ENCODE results near the gene UNC50.
"Not testable (repeated sequence)": the region's sequence is repeated elsewhere in the genome, so short reads cannot be mapped to it uniquely, and the experiment has no call there.

The UNC50 gene

GRCh38 chr2:98576666-98577312 is 31.6 kb upstream of the UNC50 start:
- no peak for DNase-seq (ENCODE audit: low read depth in 2 of 2)

GRCh38 chr2:98577313-98577712 is 31.1 kb upstream of the UNC50 start:
- DNase-seq (ENCODE audit: low read depth in 2 of 2): no peak

GRCh38 chr2:98578231-98578630 is 30.2 kb upstream of the UNC50 start:
- DNase-seq (ENCODE audit: low read depth in 2 of 2): no peak

GRCh38 chr2:98579926-98580325 is 28.5 kb upstream of the UNC50 start:
- DNase-seq (ENCODE audit: low read depth in 2 of 2): no peak

GRCh38 chr2:98580656-98581284 is 27.6 kb upstream of the UNC50 start:
- DNase-seq (ENCODE audit: low read depth in 2 of 2): no peak

- DNase-seq (ENCODE audit: low read depth in 2 of 2): no peak
Measured at GRCh38 chr2:98582523-98582922, 25.9 kb upstream of the UNC50 start.

- no peak for DNase-seq (ENCODE audit: low read depth in 2 of 2)
Measured at GRCh38 chr2:98583276-98583675, 25.1 kb upstream of the UNC50 start.

GRCh38 chr2:98583816-98584618 is 24.4 kb upstream of the UNC50 start:
- no peak for DNase-seq (ENCODE audit: low read depth in 2 of 2)

GRCh38 chr2:98585386-98585785 is 23.0 kb upstream of the UNC50 start:
- no peak for DNase-seq (ENCODE audit: low read depth in 2 of 2)

GRCh38 chr2:98586551-98587140 is 21.7 kb upstream of the UNC50 start:
- DNase-seq (ENCODE audit: low read depth in 2 of 2): no peak

GRCh38 chr2:98588880-98589431 is 19.4 kb upstream of the UNC50 start:
- no peak for DNase-seq (ENCODE audit: low read depth in 2 of 2)

GRCh38 chr2:98589489-98589888 is 18.9 kb upstream of the UNC50 start:
- DNase-seq (ENCODE audit: low read depth in 2 of 2): no peak

- DNase-seq (ENCODE audit: low read depth in 2 of 2): no peak
Measured at GRCh38 chr2:98592565-98592964, 15.8 kb upstream of the UNC50 start.

- not testable (repeated sequence) for DNase-seq (ENCODE audit: low read depth in 2 of 2)
Measured at GRCh38 chr2:98594665-98595064, 13.7 kb upstream of the UNC50 start.

- no peak for DNase-seq (ENCODE audit: low read depth in 2 of 2)
Measured at GRCh38 chr2:98598781-98599428, 9.5 kb upstream of the UNC50 start.

GRCh38 chr2:98601532-98602132 is 6.8 kb upstream of the UNC50 start:
- DNase-seq (ENCODE audit: low read depth in 2 of 2): no peak

- DNase-seq (ENCODE audit: low read depth in 2 of 2): no peak
Measured at GRCh38 chr2:98604547-98604946, 3.8 kb upstream of the UNC50 start.

GRCh38 chr2:98605076-98605475 is 3.3 kb upstream of the UNC50 start:
- no peak for DNase-seq (ENCODE audit: low read depth in 2 of 2)

- no peak for DNase-seq (ENCODE audit: low read depth in 2 of 2)
Measured at GRCh38 chr2:98606431-98606830, 2.0 kb upstream of the UNC50 start.

GRCh38 chr2:98607104-98607503 is 1.3 kb upstream of the UNC50 start:
- no peak for DNase-seq (ENCODE audit: low read depth in 2 of 2)

- no peak for DNase-seq (ENCODE audit: low read depth in 2 of 2)
Measured at GRCh38 chr2:98607741-98608115, 661 bp upstream of the UNC50 start.

Measured in stimulated activated CD4-positive, alpha-beta T cell treated with anti-CD3 and anti-CD28 coated beads, Interleukin-1b, Interleukin-23, amount 100 ng/mL, for 4 hours (primary cell).